ENCODE measurements around the gene FBXW4. TPM values are rescaled to one million over a fixed set of nuclear protein-coding genes. Genes with fewer than 3 reads are reported as not detected.

FBXW4 gene
- total RNA-seq, 1 donor from 2014 or later = 36.0 TPM

GRCh38 chr10:101577121-101577871 is 117.7 kb downstream of the FBXW4 start:
- Mint-ChIP-seq H3K4me1 (ENCODE audit: unreplicated experiment) (no peaks in the 10 kb centered on the region), H3K4me3 (ENCODE audit: unreplicated experiment) (no peak overlapping the region), H3K9me3 (ENCODE audit: unreplicated experiment) (no peaks in the 10 kb centered on the region), H3K36me3 (ENCODE audit: low read depth, unreplicated experiment) (peaks cover 10% of the 10 kb centered on the region), H3K27ac (ENCODE audit: unreplicated experiment) (no peak overlapping the region), H3K27me3 (ENCODE audit: unreplicated experiment) (peaks cover 17% of the 10 kb centered on the region)
- TF ChIP-seq CTCF (IDR thresholded peaks at IDR 0.05; ENCODE audit: unreplicated experiment) = no peak
- no peak for DNase-seq (ENCODE audit: low spot score)

GRCh38 chr10:101576211-101576863 is 118.6 kb downstream of the FBXW4 start:
- Mint-ChIP-seq H3K4me3 (ENCODE audit: unreplicated experiment) (no peak overlapping the region), H3K27ac (ENCODE audit: unreplicated experiment) (no peak overlapping the region), H3K27me3 (ENCODE audit: unreplicated experiment) (peaks cover 16% of the 10 kb centered on the region), H3K9me3 (ENCODE audit: unreplicated experiment) (no peaks in the 10 kb centered on the region), H3K36me3 (ENCODE audit: low read depth, unreplicated experiment) (peaks cover 10% of the 10 kb centered on the region), H3K4me1 (ENCODE audit: unreplicated experiment) (no peaks in the 10 kb centered on the region)
- DNase-seq (ENCODE audit: low spot score) = no peak
- no peak for TF ChIP-seq CTCF (IDR thresholded peaks at IDR 0.05; ENCODE audit: unreplicated experiment)

- H3K27ac Mint-ChIP-seq (ENCODE audit: unreplicated experiment) = no peak overlapping the region
- peaks cover 21% of the 10 kb centered on the region for H3K27me3 Mint-ChIP-seq (ENCODE audit: unreplicated experiment)
Observed at GRCh38 chr10:101575580-101576210, 119.3 kb downstream of the FBXW4 start.

GRCh38 chr10:101575091-101575490 is 119.9 kb downstream of the FBXW4 start:
- H3K27me3 Mint-ChIP-seq (ENCODE audit: unreplicated experiment) = peaks cover 21% of the 10 kb centered on the region
- H3K4me1 Mint-ChIP-seq (ENCODE audit: unreplicated experiment) = no peaks in the 10 kb centered on the region
- peaks cover 10% of the 10 kb centered on the region for H3K36me3 Mint-ChIP-seq (ENCODE audit: low read depth, unreplicated experiment)
- no peaks in the 10 kb centered on the region for H3K9me3 Mint-ChIP-seq (ENCODE audit: unreplicated experiment)
- DNase-seq (ENCODE audit: low spot score) = no peak
- no peak for TF ChIP-seq CTCF (IDR thresholded peaks at IDR 0.05; ENCODE audit: unreplicated experiment)
- no peak overlapping the region for H3K27ac Mint-ChIP-seq (ENCODE audit: unreplicated experiment)
- no peak overlapping the region for H3K4me3 Mint-ChIP-seq (ENCODE audit: unreplicated experiment)

More at GRCh38 chr10:101575580-101576210, 119.3 kb downstream of the FBXW4 start:
- peaks cover 10% of the 10 kb centered on the region for H3K36me3 Mint-ChIP-seq (ENCODE audit: low read depth, unreplicated experiment)
- DNase-seq (ENCODE audit: low spot score) = no peak
- no peak for TF ChIP-seq CTCF (IDR thresholded peaks at IDR 0.05; ENCODE audit: unreplicated experiment)
- H3K4me1 Mint-ChIP-seq (ENCODE audit: unreplicated experiment) = no peaks in the 10 kb centered on the region
- H3K9me3 Mint-ChIP-seq (ENCODE audit: unreplicated experiment) = no peaks in the 10 kb centered on the region
- no peak overlapping the region for H3K4me3 Mint-ChIP-seq (ENCODE audit: unreplicated experiment)

Data from endothelial cell (in vitro differentiated cells).